H9 (cell line): Measurements from ENCODE around the gene TRIO. TPM values are rescaled to one million over a fixed set of nuclear protein-coding genes. Genes with fewer than 3 reads are reported as not detected.

Source experiments
- DNase-seq: peaks from one replicate; pipeline ENCODE4 v3.0.0-alpha.2; 2017
- H2AFZ ChIP-seq: one replicate; pipeline ENCODE4 v1.6.1; 2013; ENCODE audit warnings: mild to moderate bottlenecking, low read length, control low read depth, moderate library complexity
- H2AK5ac ChIP-seq: 2 replicates; pipeline ENCODE4 v1.6.1; 2013; ENCODE audit warnings: low read length, control low read depth, mixed read lengths; ENCODE audit not compliant: insufficient read length
- H2BK120ac ChIP-seq: one replicate; pipeline ENCODE4 v1.6.1; 2013; ENCODE audit warnings: low read depth, mild to moderate bottlenecking, low read length, control low read depth, inconsistent platforms; ENCODE audit not compliant: poor library complexity, severe bottlenecking
- H2BK12ac ChIP-seq: 2 replicates; pipeline ENCODE4 v1.6.1; 2013; ENCODE audit warnings: low read length, control low read depth, mixed read lengths, low read depth; ENCODE audit not compliant: insufficient read length
- H2BK15ac ChIP-seq: 2 replicates; pipeline ENCODE4 v1.6.1; 2013; ENCODE audit warnings: low read depth, low read length, control low read depth
- H2BK20ac ChIP-seq: one replicate; pipeline ENCODE4 v1.6.1; 2013; ENCODE audit warnings: low read depth, mild to moderate bottlenecking, low read length, control low read depth, inconsistent platforms; ENCODE audit not compliant: poor library complexity, severe bottlenecking
- H2BK5ac ChIP-seq: 2 replicates; pipeline ENCODE4 v1.6.1; 2013; ENCODE audit warnings: low read length, control low read depth, mixed read lengths; ENCODE audit not compliant: insufficient read length
- H3K14ac ChIP-seq: 2 replicates; pipeline ENCODE4 v1.6.1; 2013; ENCODE audit warnings: low read length, control low read depth; ENCODE audit not compliant: insufficient read depth
- H3K18ac ChIP-seq: 2 replicates; pipeline ENCODE4 v1.6.1; 2013; ENCODE audit warnings: low read depth, mild to moderate bottlenecking, mixed read lengths, low read length, control low read depth; ENCODE audit not compliant: insufficient read length
- H3K23ac ChIP-seq: 2 replicates; pipeline ENCODE4 v1.6.1; 2013; ENCODE audit warnings: low read length, control low read depth, mixed read lengths, low read depth; ENCODE audit not compliant: insufficient read length
- H3K23me2 ChIP-seq: 2 replicates; pipeline ENCODE4 v1.6.1; 2013; ENCODE audit warnings: low read depth, mild to moderate bottlenecking, mixed read lengths, low read length, control low read depth; ENCODE audit not compliant: insufficient read length, poor library complexity, severe bottlenecking
- H3K27ac ChIP-seq: 2 replicates; pipeline ENCODE4 v1.5.1; 2013; ENCODE audit warnings: low read length, control low read depth, mixed read lengths, low read depth; ENCODE audit not compliant: insufficient read length
- H3K27me3 ChIP-seq: 2 replicates; pipeline ENCODE4 v1.6.1; 2013; ENCODE audit warnings: low read length, control low read depth, inconsistent platforms; ENCODE audit not compliant: insufficient read depth
- H3K4ac ChIP-seq: 2 replicates; pipeline ENCODE4 v1.6.1; 2013; ENCODE audit warnings: low read depth, mild to moderate bottlenecking, control low read depth, inconsistent platforms, low read length, moderate library complexity
- H3K4me1 ChIP-seq: 2 replicates; pipeline ENCODE4 v1.6.1; 2013; ENCODE audit warnings: low read length, control low read depth, inconsistent platforms; ENCODE audit not compliant: insufficient read depth
- H3K4me2 ChIP-seq: 2 replicates; pipeline ENCODE4 v1.6.1; 2013; ENCODE audit warnings: low read length, control low read depth, mixed read lengths; ENCODE audit not compliant: insufficient read length, insufficient read depth
- H3K56ac ChIP-seq: 2 replicates; pipeline ENCODE4 v1.6.1; 2013; ENCODE audit warnings: low read depth, mild to moderate bottlenecking, mixed read lengths, low read length, control low read depth; ENCODE audit not compliant: insufficient read length
- H3K79me1 ChIP-seq: 2 replicates; pipeline ENCODE4 v1.6.1; 2013; ENCODE audit warnings: low read depth, mild to moderate bottlenecking, moderate library complexity, low read length, control low read depth, inconsistent platforms; ENCODE audit not compliant: insufficient read depth, poor library complexity, severe bottlenecking
- H3K79me2 ChIP-seq: 2 replicates; pipeline ENCODE4 v1.6.1; 2013; ENCODE audit warnings: low read length, control low read depth, inconsistent platforms; ENCODE audit not compliant: insufficient read depth
- H3K9ac ChIP-seq: 2 replicates; pipeline ENCODE4 v1.6.1; 2013; ENCODE audit warnings: low read length, control low read depth, mixed read lengths; ENCODE audit not compliant: insufficient read length; ENCODE audit errors: extremely low read depth
- H3K9me3 ChIP-seq: one replicate; pipeline ENCODE4 v1.6.1; 2013; ENCODE audit warnings: low read depth, low read length, inconsistent platforms; ENCODE audit not compliant: control insufficient read depth
- H3T11ph ChIP-seq: one replicate; pipeline ENCODE4 v1.6.1; 2013; ENCODE audit warnings: mild to moderate bottlenecking, low read length, control low read depth, inconsistent platforms
- H4K20me1 ChIP-seq: one replicate; pipeline ENCODE4 v1.6.1; 2013; ENCODE audit not compliant: control insufficient read depth, insufficient read length, insufficient read depth
- H4K5ac ChIP-seq: 2 replicates; pipeline ENCODE4 v1.6.1; 2013; ENCODE audit warnings: low read depth, mild to moderate bottlenecking, mixed read lengths, low read length, control low read depth; ENCODE audit not compliant: insufficient read length
- H4K8ac ChIP-seq: replicated peaks from 2 replicates; pipeline ENCODE4 v1.6.1; 2013; ENCODE audit warnings: low read length, control low read depth, mixed read lengths, low read depth; ENCODE audit not compliant: insufficient read length
- H4K91ac ChIP-seq: 2 replicates; pipeline ENCODE4 v1.6.1; 2013; ENCODE audit warnings: low read depth, mild to moderate bottlenecking, moderate library complexity, mixed read lengths, low read length, control low read depth; ENCODE audit not compliant: insufficient read length
- H3K27ac Mint-ChIP-seq, 3 experiments: 2 replicates in 2 of 3; 3 replicates in 1 of 3; pipeline ENCODE4 v1.8.0; 2020 to 2021; ENCODE audit warnings: mixed read lengths in 3 of 3, mild to moderate bottlenecking in 1 of 3, moderate library complexity in 1 of 3
- H3K27me3 Mint-ChIP-seq: 2 replicates; pipeline ENCODE4 v1.8.0; 2021; ENCODE audit warnings: low read depth, mild to moderate bottlenecking, moderate library complexity, mixed read lengths
- H3K36me3 Mint-ChIP-seq, 3 experiments: 2 replicates in 2 of 3; 3 replicates in 1 of 3; pipeline ENCODE4 v1.8.0; 2020 to 2021; ENCODE audit warnings: low read depth in 3 of 3, mixed read lengths in 3 of 3; ENCODE audit not compliant: insufficient read depth in 1 of 3
- H3K4me1 Mint-ChIP-seq, 2 experiments: 2 replicates each; pipeline ENCODE4 v1.8.0; 2020; ENCODE audit warnings: mixed read lengths in 2 of 2
- H3K4me3 Mint-ChIP-seq, 2 experiments: 2 replicates in 1 of 2; 3 replicates in 1 of 2; pipeline ENCODE4 v1.8.0; 2020 to 2021; ENCODE audit warnings: mild to moderate bottlenecking in 2 of 2, mixed read lengths in 2 of 2, moderate library complexity in 1 of 2
- H3K9me3 Mint-ChIP-seq, 2 experiments: 2 replicates in 1 of 2; 3 replicates in 1 of 2; pipeline ENCODE4 v1.8.0; 2020; ENCODE audit warnings: mild to moderate bottlenecking in 2 of 2, mixed read lengths in 2 of 2, moderate library complexity in 1 of 2
- CTCF ChIP-seq: fragments of 200-600 bp; sonication (generic); conservative IDR thresholded peaks from 3 replicates; pipeline ENCODE4 v1.8.0; 2021; ENCODE audit warnings: antibody characterized with exemption, mild to moderate bottlenecking
- WGBS: extraction: QIAGEN DNeasy Blood & Tissue Kit; methylation state at CpG from one replicate; pipeline ENCODE4 v1.1.7; 2013; ENCODE audit warnings: missing lambda C conversion rate, low lambda C conversion rate, mixed read lengths; ENCODE audit not compliant: insufficient read length; ENCODE audit errors: extremely low coverage; 5-methylcytosine and 5-hydroxymethylcytosine counted together
- total RNA-seq: library from RNA; stranded (reverse); gene quantifications from 2 replicates; pipeline ENCODE4 v1.2.1, GENCODE V29; 2021

Gene TRIO
- total RNA-seq, 1 experiment from 2014 or later = 87.8 TPM

DNA sequence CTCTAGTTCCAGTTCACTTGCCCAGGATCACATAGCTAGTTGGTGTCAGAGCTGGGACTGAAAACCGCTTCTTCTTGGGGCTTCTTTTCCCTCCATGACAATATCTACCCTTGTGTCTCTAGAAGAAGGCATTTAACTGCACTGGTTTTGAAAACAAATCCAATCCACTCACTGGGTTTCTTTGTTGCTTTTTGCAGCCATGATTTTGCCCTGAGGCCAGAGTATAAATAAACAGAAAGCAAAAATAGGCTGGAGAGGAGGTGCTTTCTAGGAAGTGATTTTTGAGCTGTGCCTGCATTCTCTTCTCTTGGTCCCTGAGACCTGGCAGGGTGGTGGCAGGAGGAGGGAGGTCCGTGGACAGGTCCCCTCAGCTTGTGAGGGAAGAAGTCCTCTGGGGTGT, 6.9 kb upstream of the TRIO start:
- Histone ChIP-seq H3K56ac (no peak overlapping the region), H3K14ac (no peak overlapping the region), H2BK15ac (no peak overlapping the region), H3K18ac (no peak overlapping the region), H3K23me2 (no peaks in the 10 kb centered on the region), H3K79me1 (no peaks in the 10 kb centered on the region), H4K20me1 (no peaks in the 10 kb centered on the region), H4K91ac (no peak overlapping the region), H2BK5ac (no peak overlapping the region), H3K9ac (no peak overlapping the region), H3K27ac (no peak overlapping the region), H3K27me3 (no peaks in the 10 kb centered on the region), H3K79me2 (no peaks in the 10 kb centered on the region), H2AK5ac (no peak overlapping the region), H3K4me2 (no peak overlapping the region), H3K23ac (no peak overlapping the region), H3T11ph (no peak overlapping the region), H2BK120ac (no peak overlapping the region), H2BK12ac (no peak overlapping the region), H3K4me1 (no peaks in the 10 kb centered on the region), H3K4ac (no peak overlapping the region), H4K8ac (no peak overlapping the region), H2AFZ (no peak overlapping the region), H4K5ac (no peak overlapping the region), H3K9me3 (no peaks in the 10 kb centered on the region), H2BK20ac (no peak overlapping the region)
- no peak for TF ChIP-seq CTCF
- Mint-ChIP-seq H3K9me3 (peaks cover 0 to 4% of the 10 kb centered on the region in 2 experiments; a peak in 2 of 5 replicates), H3K27ac (no peak overlapping the region; a peak in 1 of 7 replicates), H3K4me3 (no peak overlapping the region), H3K4me1 (no peaks in the 10 kb centered on the region; a peak in 1 of 4 replicates), H3K36me3 (0 out of 7 replicates have a peak, but pooled peaks cover 0 to 1% (median 0%) of the 10 kb centered on the region in 3 experiments), H3K27me3 (peaks cover 15% of the 10 kb centered on the region)
- no CpG with 5 or more reads among the region's 2 CpGs for WGBS
- no peak for DNase-seq
